HG02938 (cell line): ENCODE data around the gene VWA3B.
"Not testable (repeated sequence)": the region's sequence is repeated elsewhere in the genome, so short reads cannot be mapped to it uniquely, and the experiment has no call there.

Source experiments
- ATAC-seq: cut with Tn5 transposase; IDR thresholded peaks from one replicate; pipeline ENCODE4 v1.9.1; 2021; ENCODE audit warnings: mild to moderate bottlenecking, moderate library complexity; ENCODE audit not compliant: unreplicated experiment

VWA3B gene

GRCh38 chr2:98295721-98296414, 208.9 kb downstream of the VWA3B start:
- ATAC-seq: no peak

GRCh38 chr2:98296440-98296839, 209.5 kb downstream of the VWA3B start:
- no peak for ATAC-seq

GRCh38 chr2:98297817-98298682, 211.1 kb downstream of the VWA3B start:
- no peak for ATAC-seq

GRCh38 chr2:98298683-98299164, 211.8 kb downstream of the VWA3B start:
- no peak for ATAC-seq

- ATAC-seq: no peak
These were observed 212.4 kb downstream of the VWA3B start for GRCh38 chr2:98299211-98299905.

- ATAC-seq: no peak
These were observed 213.3 kb downstream of the VWA3B start for GRCh38 chr2:98300141-98300874.

GRCh38 chr2:98301469-98301868, 214.5 kb downstream of the VWA3B start:
- ATAC-seq: no peak

GRCh38 chr2:98307131-98307696, 220.2 kb downstream of the VWA3B start:
- not testable (repeated sequence) for ATAC-seq

- no peak for ATAC-seq
These were observed 221.1 kb downstream of the VWA3B start for GRCh38 chr2:98308068-98308467.

GRCh38 chr2:98308532-98308931, 221.6 kb downstream of the VWA3B start:
- no peak for ATAC-seq

GRCh38 chr2:98309580-98309979, 222.6 kb downstream of the VWA3B start:
- no peak for ATAC-seq

- no peak for ATAC-seq
These were observed 223.0 kb downstream of the VWA3B start for GRCh38 chr2:98310010-98310409.

- no peak for ATAC-seq
These were observed 224.1 kb downstream of the VWA3B start for GRCh38 chr2:98311090-98311489.

- ATAC-seq: no peak
These were observed 225.0 kb downstream of the VWA3B start for GRCh38 chr2:98311771-98312545.

- no peak for ATAC-seq
These were observed 226.7 kb downstream of the VWA3B start for GRCh38 chr2:98313492-98314250.

- no peak for ATAC-seq
These were observed 227.3 kb downstream of the VWA3B start for GRCh38 chr2:98314251-98314650.

GRCh38 chr2:98315957-98316356, 229.0 kb downstream of the VWA3B start:
- no peak for ATAC-seq

GRCh38 chr2:98317214-98317613, 230.2 kb downstream of the VWA3B start:
- no peak for ATAC-seq

GRCh38 chr2:98320171-98320570, 233.2 kb downstream of the VWA3B start:
- not testable (repeated sequence) for ATAC-seq
